ENCODE data around the gene KPRP. TPM values are rescaled to one million over a fixed set of nuclear protein-coding genes. Genes with fewer than 3 reads are reported as not detected.

Gene KPRP
- total and polyA plus RNA-seq, 11 donors: not detected

GRCh38 chr1:152811050-152811449 lies 53.2 kb downstream of the KPRP start:
- TF ChIP-seq POLR2A (IDR thresholded peaks at IDR 0.05) (no peak), CTCF (IDR thresholded peaks at IDR 0.05) (no peak)
- WGBS, 4 donors: 49 to 82% (median 58%) methylated on average over 2 of the region's 2 CpGs
- H3K36me3 ChIP-seq: no peaks in the 10 kb centered on the region
- no peaks in the 10 kb centered on the region for H3K4me1 ChIP-seq
- intact Hi-C loops (cut with DNase I): no loop called here
- ATAC-seq: no peak
- H3K9me3 ChIP-seq: peaks cover 0 to 4% (median 0%) of the 10 kb centered on the region in 12 donors
- H3K27ac ChIP-seq: no peak overlapping the region
- no peak overlapping the region for H3K4me3 ChIP-seq
- H3K27me3 ChIP-seq: peaks cover 0 to 11% (median 0%) of the 10 kb centered on the region in 9 donors
- no peak for DNase-seq

Other genes with a start within 250 kb of the KPRP start
- not detected for gene LCE5A, start 247.2 kb upstream of the KPRP start, total RNA-seq
- not detected for gene LCE5A, start 247.2 kb upstream of the KPRP start, polyA plus RNA-seq
- not detected for gene CRCT1, start 243.5 kb upstream of the KPRP start, total RNA-seq
- not detected for gene CRCT1, start 243.5 kb upstream of the KPRP start, polyA plus RNA-seq
- gene LCE3E, start 191.2 kb upstream of the KPRP start, total RNA-seq: not detected
- not detected for gene LCE3E, start 191.2 kb upstream of the KPRP start, polyA plus RNA-seq
- gene LCE3D, start 177.5 kb upstream of the KPRP start, total RNA-seq: not detected
- gene LCE3D, start 177.5 kb upstream of the KPRP start, polyA plus RNA-seq: not detected
- not detected for gene LCE3C, start 157.8 kb upstream of the KPRP start, total RNA-seq
- not detected for gene LCE3C, start 157.8 kb upstream of the KPRP start, polyA plus RNA-seq
- not detected for gene LCE3B, start 144.2 kb upstream of the KPRP start, total RNA-seq
- not detected for gene LCE3B, start 144.2 kb upstream of the KPRP start, polyA plus RNA-seq
- gene LCE3A, start 134.9 kb upstream of the KPRP start, total RNA-seq: not detected
- gene LCE3A, start 134.9 kb upstream of the KPRP start, polyA plus RNA-seq: not detected
- gene LCE2D, start 94.6 kb upstream of the KPRP start, total RNA-seq: not detected
- gene LCE2D, start 94.6 kb upstream of the KPRP start, polyA plus RNA-seq: not detected
- gene LCE2C, start 82.7 kb upstream of the KPRP start, total RNA-seq: not detected
- gene LCE2C, start 82.7 kb upstream of the KPRP start, polyA plus RNA-seq: not detected
- not detected for gene LCE2B, start 71.9 kb upstream of the KPRP start, total RNA-seq
- not detected for gene LCE2B, start 71.9 kb upstream of the KPRP start, polyA plus RNA-seq
- not detected for gene LCE2A, start 59.7 kb upstream of the KPRP start, total RNA-seq
- gene LCE2A, start 59.7 kb upstream of the KPRP start, polyA plus RNA-seq: not detected
- not detected for gene LCE4A, start 49.9 kb upstream of the KPRP start, total RNA-seq
- not detected for gene LCE4A, start 49.9 kb upstream of the KPRP start, polyA plus RNA-seq
- not detected for gene LCE1F, start 17.1 kb downstream of the KPRP start, total RNA-seq
- not detected for gene LCE1F, start 17.1 kb downstream of the KPRP start, polyA plus RNA-seq
- gene LCE1E, start 28.2 kb downstream of the KPRP start, total RNA-seq: not detected
- gene LCE1E, start 28.2 kb downstream of the KPRP start, polyA plus RNA-seq: not detected
- gene LCE1D, start 38.7 kb downstream of the KPRP start, total RNA-seq: not detected
- gene LCE1D, start 38.7 kb downstream of the KPRP start, polyA plus RNA-seq: not detected
- gene LCE1C, start 48.6 kb downstream of the KPRP start, total RNA-seq: not detected
- not detected for gene LCE1C, start 48.6 kb downstream of the KPRP start, polyA plus RNA-seq
- not detected for gene LCE1B, start 53.9 kb downstream of the KPRP start, total RNA-seq
- not detected for gene LCE1B, start 53.9 kb downstream of the KPRP start, polyA plus RNA-seq
- not detected for gene LCE1A, start 69.4 kb downstream of the KPRP start, total RNA-seq
- not detected for gene LCE1A, start 69.4 kb downstream of the KPRP start, polyA plus RNA-seq
- gene LCE6A, start 84.8 kb downstream of the KPRP start, total RNA-seq: not detected
- gene LCE6A, start 84.8 kb downstream of the KPRP start, polyA plus RNA-seq: not detected
- gene LCE7A, start 102.0 kb downstream of the KPRP start, total RNA-seq: not detected
- not detected for gene LCE7A, start 102.0 kb downstream of the KPRP start, polyA plus RNA-seq
- gene SMCP, start 120.3 kb downstream of the KPRP start, total RNA-seq: not detected
- not detected for gene SMCP, start 120.3 kb downstream of the KPRP start, polyA plus RNA-seq
- gene IVL, start 150.5 kb downstream of the KPRP start, total RNA-seq: not detected
- gene IVL, start 150.5 kb downstream of the KPRP start, polyA plus RNA-seq: under 1 TPM in 1 of 2 donors, not detected in 1; 0.03 TPM
- gene SPRR5, start 189.2 kb downstream of the KPRP start, total RNA-seq: not detected
- not detected for gene SPRR5, start 189.2 kb downstream of the KPRP start, polyA plus RNA-seq
- gene SPRR4, start 212.6 kb downstream of the KPRP start, total RNA-seq: not detected
- not detected for gene SPRR4, start 212.6 kb downstream of the KPRP start, polyA plus RNA-seq
- not detected for gene SPRR1A, start 226.1 kb downstream of the KPRP start, total RNA-seq
- gene SPRR1A, start 226.1 kb downstream of the KPRP start, polyA plus RNA-seq: not detected
- gene SPRR3, start 243.7 kb downstream of the KPRP start, total RNA-seq: not detected
- 1 to 10 TPM in 1 of 2 donors, not detected in 1; 1.2 TPM for gene SPRR3, start 243.7 kb downstream of the KPRP start, polyA plus RNA-seq

Measured in heart left ventricle (tissue), 16 donors.